Sciatic nerve (tissue), 2 donors: ENCODE measurements around the gene KDM8. TPM values are rescaled to one million over a fixed set of nuclear protein-coding genes. Genes with fewer than 3 reads are reported as not detected.

ENCODE experiments used
- ATAC-seq: fragments of 200-7000 bp; cut with Tn5 transposase; one replicate; pipeline ENCODE4 v1.9.1; 2020; ENCODE audit warnings: mild to moderate bottlenecking, moderate library complexity
- DNase-seq: peaks from one replicate; pipeline ENCODE4 v3.0.0-alpha.2; 2020; ENCODE audit warnings: low spot score
- intact Hi-C: fragments of 100-400 bp; cut with DNase I; formaldehyde crosslinking; loops from one replicate; pipeline ENCODE4 v1.14.2; 2022
- total RNA-seq: library from RNA; stranded (reverse); fragmentation: NEBNext Ultra II Directional; extraction: Animal tissue kit (Norgen Biotek cat#: 25700); gene quantifications from one replicate; pipeline ENCODE4 v1.2.1, GENCODE V29; 2021
- donor health status: DM: no; HTN: no; CAD: no.
- donor health status: DM: no; HTN: no; CAD: no.

The KDM8 gene
- 8.3 TPM for total RNA-seq

DNA sequence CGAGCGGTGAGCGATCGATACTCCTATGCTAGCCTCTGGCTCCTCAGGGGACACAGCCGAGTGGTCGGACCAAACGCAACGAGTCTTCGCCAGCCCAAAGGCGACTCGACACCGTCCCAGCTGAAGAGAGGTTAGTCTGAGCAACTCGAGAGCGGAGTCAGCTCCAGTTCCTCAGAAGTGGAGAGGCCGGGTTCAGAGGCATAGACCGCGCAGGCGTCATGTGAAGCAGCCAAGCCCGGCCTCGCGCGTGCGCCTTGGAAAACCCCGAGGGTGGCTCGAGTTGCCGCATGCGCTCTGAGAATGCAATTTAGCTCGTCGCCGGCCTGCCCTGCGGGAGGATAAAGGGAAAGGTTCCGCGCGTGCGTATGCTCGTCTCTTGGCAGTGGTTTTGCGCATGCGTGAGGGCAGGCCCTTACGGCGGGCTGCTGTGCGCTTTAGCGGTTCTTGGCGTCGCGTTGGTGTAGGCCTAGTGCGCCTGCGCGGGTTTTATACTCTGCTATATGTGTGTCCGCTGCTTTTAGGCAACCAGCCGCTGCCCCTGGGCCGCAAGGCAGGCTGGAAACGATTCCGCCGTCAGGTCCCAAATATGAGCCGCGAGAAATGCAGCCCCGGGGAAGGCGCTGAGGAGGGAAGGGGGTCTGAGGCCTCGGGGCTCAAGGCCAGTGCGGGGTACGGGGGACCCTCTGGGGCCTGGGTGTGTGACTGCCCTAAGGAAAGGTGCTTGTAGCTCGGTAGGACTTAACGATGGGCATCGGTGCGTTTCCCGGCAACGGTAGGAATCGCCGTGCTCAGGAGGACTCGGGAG is at the start of gene KDM8:
KDM8 (plus strand) TSS at position 20 of the 805 bp plus-strand sequence. CDS start 6,598 bp downstream, outside the sequence.
- ATAC-seq = peak; percentile 99
- peak; percentile 100 for DNase-seq
- intact Hi-C loops = no loop called here

DNA sequence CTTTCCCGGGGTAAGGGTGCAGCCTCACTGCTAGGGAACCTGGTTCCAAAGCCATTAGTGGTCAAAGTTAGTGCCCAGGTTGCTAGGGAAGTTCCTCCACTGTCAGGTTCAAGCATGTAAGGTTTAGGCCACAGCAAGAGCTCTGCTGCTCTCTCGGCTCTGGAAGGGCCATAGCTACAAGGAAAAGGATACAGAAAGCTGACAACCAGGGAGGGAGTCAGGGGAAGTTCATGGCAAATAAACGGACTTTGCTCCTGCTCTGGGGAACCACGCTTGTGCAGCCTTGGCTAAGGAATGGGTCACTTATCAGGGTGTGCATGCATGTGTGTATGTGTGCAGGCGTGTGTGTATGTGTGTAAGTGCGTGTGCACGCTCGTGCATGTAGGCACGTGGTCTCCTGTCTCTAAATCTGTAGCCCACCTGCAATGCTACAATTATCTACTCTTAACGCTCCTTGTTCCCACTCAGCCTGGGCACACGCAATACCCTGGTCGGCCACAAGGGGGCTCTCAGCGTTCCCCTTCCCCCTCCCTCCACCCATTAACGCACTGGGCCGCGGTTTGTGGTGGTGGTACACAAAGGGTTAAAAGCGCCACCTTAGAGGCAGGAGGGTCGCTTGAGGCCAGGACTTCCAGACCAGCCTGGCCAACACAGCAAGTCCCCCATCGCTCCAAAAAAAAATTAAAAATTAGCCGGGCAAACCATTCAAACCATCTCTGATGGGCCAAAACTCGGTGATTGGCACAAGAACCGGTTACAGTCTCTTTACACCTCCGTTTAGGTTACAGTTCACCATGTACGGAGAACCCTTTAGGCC is 48.4 kb upstream of the KDM8 start:
- intact Hi-C loops = loop anchor here (5.0 kb wide), 1 partner anchor 302 kb away; no protein-coding TSS in a partner anchor
- ATAC-seq = peak; percentile 73

DNA sequence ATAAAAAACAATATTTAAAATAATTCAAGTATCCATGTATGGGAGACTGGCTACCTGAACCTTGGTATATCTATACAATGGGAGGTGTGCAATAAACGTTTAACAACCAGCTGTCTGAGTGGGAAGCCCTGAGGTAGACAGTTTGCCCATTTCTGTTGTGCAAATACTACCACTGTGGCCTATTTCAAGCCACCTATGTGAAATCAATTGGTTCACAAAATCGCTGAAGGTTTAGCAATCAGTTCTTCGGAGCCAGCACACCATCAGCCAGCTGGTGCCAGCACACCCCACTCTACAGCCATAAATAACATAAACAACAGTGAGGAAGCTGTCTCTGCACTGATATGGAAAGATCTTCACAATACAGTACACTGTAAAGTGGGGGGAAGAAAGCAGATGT is 46.7 kb upstream of the KDM8 start:
- ATAC-seq (no peak), DNase-seq (no peak)
- intact Hi-C loops = no loop called here

More for the DNA sequence above, 48.4 kb upstream of the KDM8 start:
- DNase-seq = peak; percentile 83

DNA sequence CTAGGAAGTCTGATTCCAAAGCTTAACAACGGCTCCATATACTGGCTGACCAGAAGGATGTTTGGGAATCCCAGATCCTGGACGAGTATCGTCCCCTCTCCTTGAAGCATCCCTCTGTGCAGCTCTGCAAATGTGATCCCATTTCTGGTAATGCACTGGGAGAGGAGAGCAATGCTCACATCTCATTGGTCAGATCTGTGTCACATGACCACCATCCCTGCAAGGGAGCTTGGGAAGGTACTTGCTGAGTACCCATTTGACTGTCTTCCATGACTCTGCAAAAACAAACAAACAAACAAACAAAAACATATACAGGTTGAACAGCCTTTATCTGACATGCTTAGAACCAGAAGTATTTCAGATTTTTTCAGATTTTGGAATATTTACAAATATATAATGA is 41.9 kb upstream of the KDM8 start:
- DNase-seq = no peak
- intact Hi-C loops = no loop called here
- no peak for ATAC-seq

DNA sequence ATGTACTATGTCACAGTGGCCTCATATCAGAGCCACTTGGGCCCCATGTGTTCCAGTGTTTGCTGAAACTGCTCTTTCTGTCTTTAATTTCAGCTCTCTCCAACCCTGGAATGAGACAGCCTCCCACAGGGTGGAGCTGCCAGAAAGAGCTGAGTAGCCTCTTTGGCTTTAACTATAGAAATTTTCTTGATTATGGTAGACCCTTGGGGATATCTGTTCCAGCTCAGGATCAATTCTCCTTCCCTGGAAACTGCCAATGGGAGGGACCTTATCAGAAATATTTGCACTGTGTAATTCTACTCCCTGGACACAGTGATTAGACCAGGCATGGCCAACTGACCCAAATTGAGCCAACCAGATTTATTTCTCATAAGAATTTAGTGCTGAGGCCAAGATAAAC is 39.0 kb upstream of the KDM8 start:
- ATAC-seq = no peak
- no peak for DNase-seq
- intact Hi-C loops = no loop called here

DNA sequence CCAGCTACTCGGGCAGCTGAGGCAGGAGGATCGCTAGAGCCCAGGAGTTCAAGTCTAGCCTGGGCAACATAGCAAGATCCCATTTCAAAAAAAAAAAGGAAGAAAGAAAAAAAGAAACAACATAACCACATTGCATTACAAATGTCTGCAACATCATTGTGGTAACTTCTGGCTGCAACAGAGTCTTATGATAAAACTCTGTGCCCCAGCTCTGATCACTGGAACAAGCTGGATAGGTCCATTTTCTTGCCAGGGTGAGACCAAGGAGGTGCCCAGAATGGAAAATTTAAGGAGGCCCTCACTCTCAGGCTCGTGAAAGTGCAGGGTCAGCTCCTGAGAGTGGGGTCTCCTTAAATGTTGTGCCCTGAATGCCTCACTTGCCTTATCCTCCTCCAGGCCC is 37.8 kb upstream of the KDM8 start:
- intact Hi-C loops = no loop called here
- ATAC-seq (no peak), DNase-seq (no peak)

DNA sequence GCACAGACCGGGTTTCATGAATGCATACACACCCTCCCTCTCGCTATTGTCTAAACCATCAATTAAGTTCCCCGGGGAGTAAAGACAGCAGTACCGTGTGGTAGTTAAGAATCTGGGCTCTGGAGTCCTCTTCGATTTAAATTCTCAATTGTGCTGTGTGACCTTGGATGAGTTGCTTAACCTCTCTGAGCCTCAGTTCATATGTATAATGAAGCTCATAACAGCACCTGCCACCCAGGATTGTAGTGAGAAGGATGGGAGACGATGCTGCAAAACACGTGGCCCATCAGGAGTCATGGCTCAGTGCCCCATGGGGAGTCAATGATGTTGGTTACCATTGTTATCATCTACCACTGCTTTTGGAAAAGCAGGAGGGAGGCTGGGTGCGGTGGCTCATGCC is 34.5 kb upstream of the KDM8 start:
- DNase-seq = no peak
- no peak for ATAC-seq
- intact Hi-C loops = no loop called here

DNA sequence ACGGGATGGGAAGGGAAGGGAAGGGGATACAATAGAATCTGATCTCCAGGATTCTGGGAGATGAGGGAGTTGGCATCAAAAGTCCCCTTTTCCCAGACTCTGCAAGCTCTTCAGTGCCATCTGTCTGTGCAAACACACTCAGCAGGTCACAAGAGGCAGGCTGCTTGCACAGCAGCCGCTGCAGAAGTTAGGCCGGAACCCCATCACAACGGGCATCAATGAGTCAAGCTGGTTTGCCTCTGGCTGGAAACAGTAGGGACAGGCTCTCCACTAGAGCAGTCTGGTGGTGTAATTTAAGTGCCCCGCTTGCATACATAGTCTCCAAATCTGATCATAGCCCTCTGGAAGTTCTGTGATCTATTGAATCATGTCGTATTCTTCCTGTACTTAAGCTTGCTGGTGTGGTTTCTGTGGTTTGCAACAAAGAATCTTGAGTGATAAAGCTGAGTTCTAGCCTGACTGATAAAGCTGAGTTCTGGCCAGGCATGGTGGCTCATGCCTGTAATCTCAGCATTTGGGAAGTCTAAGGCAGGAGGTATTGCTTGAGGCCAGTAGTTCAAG is 33.7 kb upstream of the KDM8 start:
- intact Hi-C loops = no loop called here
- DNase-seq (no peak), ATAC-seq (no peak)

DNA sequence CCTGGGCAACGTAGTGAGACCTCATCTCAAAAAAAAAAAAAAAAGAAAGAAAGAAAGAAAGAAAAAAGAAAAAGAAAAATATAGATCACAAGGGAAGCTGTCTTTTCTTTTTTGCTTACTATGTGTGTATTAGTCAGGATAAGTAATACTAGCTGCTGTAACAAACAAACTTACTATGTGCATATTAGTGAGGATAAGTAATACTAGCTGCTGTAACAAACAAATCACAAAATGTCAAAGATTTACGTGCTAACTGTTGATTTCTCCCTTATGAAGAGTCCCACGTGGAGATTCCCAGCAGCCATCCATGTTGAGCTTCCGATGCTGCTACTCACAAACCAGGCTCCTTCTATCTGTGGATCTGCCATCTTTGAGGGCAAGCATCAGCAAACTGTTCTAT is 31.7 kb upstream of the KDM8 start:
- no peak for DNase-seq
- intact Hi-C loops = no loop called here
- ATAC-seq = no peak

DNA sequence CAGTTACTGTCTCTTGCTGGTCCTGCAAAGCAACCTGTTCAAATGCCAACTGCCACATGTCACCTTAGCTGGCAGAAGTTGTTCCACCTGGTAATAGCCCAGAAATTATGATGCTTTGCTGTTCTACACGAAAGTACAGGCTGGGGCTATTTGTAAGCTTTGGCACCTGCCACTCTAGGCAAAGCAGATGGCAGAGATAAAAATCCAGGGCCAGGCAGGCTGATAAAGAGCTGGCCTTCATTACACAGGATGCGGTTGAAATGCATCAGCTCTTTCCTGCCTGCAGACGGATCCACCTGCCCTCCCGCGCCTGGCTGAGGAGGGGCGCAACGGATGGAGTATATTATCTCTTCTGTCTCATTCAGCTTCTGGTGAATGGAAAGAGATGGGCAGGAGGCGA is 29.3 kb upstream of the KDM8 start:
- intact Hi-C loops = no loop called here
- DNase-seq = no peak
- no peak for ATAC-seq

DNA sequence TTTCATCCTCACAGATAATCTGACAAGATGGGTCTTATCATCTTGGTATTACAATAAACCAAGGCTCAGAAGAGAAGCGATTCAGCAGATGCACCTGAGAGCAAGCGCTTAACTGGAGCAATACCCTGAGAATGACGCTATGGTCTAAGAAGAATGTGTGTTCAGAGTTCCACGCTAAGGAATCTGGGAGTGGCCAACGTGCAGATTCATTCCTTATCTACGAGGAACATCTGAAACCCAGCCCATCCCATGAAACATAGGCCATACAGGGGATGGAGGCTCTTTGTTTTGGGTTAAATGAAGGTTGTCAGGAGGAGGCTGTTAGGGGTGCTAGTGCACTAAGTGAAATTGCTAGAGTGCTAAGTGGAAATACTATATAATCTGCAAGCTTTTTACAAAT is 28.5 kb upstream of the KDM8 start:
- DNase-seq (no peak), ATAC-seq (no peak)
- intact Hi-C loops = no loop called here

DNA sequence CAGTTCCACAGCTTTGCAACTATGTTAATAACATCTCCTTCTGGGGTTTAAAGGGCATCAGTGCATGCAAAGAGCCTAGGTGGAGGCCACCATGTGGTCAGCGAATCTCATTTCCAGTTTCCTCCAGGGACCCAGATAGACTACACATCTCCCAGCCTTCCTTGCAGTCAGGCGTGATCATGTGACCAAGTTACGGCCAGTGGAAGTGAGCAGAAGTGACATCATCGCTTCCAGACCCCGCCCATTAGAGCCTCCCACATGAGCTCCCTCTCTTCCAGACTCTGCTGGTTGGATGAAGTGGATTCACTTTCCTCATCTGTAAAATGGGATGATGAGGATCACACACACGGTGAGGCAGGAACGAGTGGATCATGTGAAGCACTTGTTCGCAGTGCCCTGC is 27.4 kb upstream of the KDM8 start:
- ATAC-seq = no peak
- intact Hi-C loops = no loop called here
- no peak for DNase-seq

DNA sequence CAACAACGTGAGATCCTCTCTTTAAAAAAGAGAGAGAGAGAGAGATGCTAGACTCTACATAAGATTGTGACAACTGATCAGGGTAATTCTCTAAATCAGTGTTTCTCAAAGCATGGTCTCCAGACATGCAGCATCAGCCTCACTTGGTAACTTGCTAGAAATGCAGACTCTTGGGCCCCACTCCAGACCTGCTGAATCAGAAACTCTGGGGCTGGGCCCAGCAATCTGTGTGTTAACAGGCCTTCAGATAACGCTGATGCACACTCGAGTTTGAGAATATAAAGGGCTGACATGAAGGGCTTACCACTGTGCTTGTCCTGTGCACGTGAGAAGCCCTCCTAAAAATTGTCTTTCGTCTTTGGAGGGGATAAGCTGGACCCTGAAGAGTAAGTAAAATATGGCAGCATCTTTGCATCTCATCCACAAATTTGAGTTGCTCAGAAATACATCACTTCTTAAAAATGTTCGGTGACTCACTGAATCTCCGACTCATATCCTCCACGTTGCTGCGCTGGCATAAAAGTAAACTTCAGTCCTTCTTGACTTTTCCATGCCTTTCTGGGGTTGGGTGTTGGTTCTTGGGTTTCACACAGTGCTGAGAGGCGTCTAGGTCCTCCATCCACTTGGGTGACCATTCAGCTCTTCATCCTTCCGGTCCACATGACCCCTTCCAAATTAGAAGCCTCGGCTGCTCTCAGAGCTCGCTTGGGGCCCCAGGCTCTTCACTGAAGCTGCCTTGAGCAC is 26.1 kb upstream of the KDM8 start:
- intact Hi-C loops = no loop called here
- ATAC-seq = no peak
- DNase-seq = no peak

DNA sequence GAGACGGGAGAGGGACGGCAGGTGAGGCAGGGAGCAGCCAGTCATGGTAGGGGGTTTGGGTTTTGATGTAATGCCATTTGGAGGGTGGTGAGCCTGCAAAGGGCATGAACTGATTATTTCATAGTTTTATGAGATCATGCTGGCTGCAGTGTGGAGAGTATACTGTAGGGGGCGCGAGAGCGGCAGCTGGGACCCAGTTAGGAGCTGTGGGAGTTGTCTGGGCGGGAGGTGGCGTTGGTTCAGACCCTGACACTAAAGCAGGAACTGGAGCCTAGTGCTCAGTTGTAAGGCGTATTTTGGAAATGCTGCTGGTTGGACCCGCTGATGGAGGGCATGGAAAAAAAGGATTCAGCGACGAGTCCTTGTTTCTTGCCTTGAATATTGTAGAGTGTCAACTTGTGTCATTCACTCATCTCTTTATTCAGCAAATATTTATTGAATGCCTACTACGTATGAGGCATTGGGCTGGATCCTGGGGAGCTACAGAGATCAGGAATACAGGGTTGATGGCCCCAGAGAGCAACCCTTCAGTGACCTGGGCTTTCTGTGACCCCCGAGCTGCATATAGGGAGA is 23.7 kb upstream of the KDM8 start:
- intact Hi-C loops = no loop called here
- ATAC-seq (peak; percentile 96), DNase-seq (peak; percentile 90)

DNA sequence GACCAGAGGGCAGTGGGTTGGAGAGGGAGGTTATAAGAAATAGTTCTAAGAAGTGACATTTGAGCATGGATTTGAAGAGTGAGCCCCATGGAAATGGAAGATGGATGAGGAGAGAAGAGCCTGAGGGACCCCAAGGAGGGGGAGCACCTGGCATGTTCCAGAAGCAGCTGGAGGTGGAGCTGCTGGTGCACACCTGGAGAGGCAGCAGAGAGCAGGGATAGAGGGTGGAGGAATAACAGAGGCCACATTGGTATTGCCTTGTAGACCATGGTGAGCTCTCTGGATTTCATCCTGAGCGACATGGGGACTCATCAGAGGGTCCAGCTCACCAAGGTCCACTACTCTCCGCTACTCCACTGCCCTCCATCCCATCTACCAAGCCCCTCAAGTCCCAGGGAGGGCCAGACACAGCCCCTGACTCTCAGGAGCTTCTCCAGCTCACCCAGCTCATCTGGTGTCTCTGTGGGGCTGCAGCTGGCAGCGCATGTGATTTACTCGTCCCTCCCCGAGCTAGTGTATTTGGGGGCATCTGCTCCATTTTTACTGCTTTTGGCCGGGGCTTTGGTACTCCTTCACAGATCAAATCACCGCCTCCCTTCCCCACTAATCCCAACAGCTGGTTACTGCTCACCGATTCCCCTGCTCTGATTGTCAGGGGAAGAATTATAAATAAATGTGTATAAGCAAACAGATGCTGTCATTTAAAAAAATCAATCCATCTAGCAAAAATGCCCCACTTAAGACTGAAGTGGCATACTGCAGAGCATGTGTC is 22.1 kb upstream of the KDM8 start:
- ATAC-seq (no peak), DNase-seq (no peak)
- intact Hi-C loops = no loop called here

DNA sequence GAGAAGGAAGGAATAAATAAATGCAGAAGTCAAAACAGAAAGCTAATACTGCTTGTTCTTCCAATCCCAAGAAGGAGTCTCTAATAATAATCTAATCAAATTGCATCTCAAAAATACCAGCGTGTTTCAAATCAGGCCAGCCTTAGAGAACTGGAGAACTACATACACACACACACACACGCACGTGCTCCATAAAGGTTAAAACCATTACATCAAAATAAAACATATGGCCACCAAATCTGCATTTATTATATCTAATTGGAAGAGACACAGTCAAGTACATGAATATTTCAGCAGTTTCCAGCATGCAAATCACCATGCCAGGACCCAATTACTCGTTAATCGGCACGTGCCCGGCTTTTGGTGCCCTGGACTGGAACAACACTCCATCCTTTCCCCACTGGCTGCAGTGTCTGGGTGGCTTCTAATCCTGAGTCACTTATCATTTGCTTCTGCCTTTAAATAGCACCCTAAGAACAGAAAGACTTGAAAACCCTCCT is 20.4 kb upstream of the KDM8 start:
- no peak for DNase-seq
- intact Hi-C loops = no loop called here
- no peak for ATAC-seq

DNA sequence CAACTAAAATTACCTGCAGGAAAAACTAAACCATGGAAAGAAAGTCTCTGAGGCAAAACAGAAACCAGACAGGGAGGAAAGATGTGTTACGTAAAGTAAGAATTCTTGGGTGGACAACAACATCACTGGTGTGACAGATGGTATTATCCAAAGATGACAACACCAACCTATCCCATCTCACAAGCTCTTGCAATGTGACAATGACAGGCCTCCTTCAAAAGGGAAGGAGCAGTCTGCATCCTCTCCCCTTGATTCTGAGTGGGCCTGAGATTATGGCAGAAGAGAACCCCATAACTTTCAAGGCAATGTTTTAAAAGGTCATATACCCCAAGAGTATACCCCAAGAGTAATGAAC is 17.6 kb upstream of the KDM8 start:
- intact Hi-C loops = no loop called here
- DNase-seq = no peak
- no peak for ATAC-seq

DNA sequence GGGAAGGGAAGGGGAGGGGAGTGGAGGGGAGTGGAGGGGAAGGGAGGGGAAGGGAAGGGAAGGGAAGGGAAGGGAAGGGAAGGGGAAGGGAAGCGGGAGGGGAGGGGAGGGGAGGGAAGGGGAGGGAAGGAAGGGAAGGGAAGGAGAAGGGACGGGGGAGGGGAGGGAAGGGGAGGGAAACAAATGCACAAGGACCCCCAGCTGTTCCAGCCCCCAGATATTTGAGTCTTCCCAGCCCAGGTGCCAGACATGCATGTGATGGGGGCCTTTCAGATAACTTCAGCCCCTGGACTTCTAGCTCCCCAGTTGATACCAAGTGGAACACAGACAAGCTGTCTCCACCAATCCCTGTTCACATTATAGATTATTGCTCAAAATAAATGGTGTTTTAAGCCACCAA is 14.7 kb upstream of the KDM8 start:
- ATAC-seq (no peak), DNase-seq (no peak)
- intact Hi-C loops = no loop called here
